HEK293 (cell line): ENCODE results near the gene CXXC5.

Source experiments
- CTCF ChIA-PET: fragments of 350-600 bp; formaldehyde crosslinking; extraction: SDS; loops from one replicate; lab custom pipeline; 2021; ENCODE audit warnings: antibody characterized with exemption; lab: Yijun Ruan, JAX
- POLR2A ChIA-PET: fragments of 300-600 bp; formaldehyde crosslinking; extraction: SDS; loops from one replicate; lab custom pipeline; 2020; ENCODE audit warnings: antibody characterized with exemption, inconsistent platforms; lab: Yijun Ruan, JAX
- H3K27ac ChIP-seq: fragments of 200-500 bp; sonication (Bioruptor generic); 2 replicates; pipeline ENCODE4 v1.5.1; 2014; ENCODE audit warnings: low read depth, low read length, control low read depth, inconsistent platforms; ENCODE audit errors: extremely low read depth
- H3K36me3 ChIP-seq, 2 experiments: fragments of 200-500 bp in 1 of 2; sonication (Bioruptor generic) in 1 of 2; 1 replicate in 1 of 2; 2 replicates in 1 of 2; pipeline ENCODE4 v1.5.1; 2014 to 2017; ENCODE audit warnings: inconsistent platforms in 2 of 2, low read length in 2 of 2; ENCODE audit not compliant: control insufficient read depth in 2 of 2, insufficient read depth in 1 of 2
- H3K4me1 ChIP-seq: fragments of 200-500 bp; sonication (Bioruptor generic); 2 replicates; pipeline ENCODE4 v1.5.1; 2014; ENCODE audit warnings: mild to moderate bottlenecking, low read length, inconsistent platforms; ENCODE audit not compliant: control insufficient read depth, insufficient read depth
- H3K4me3 ChIP-seq: 2 replicates; pipeline ENCODE4 v1.5.1; 2011; ENCODE audit warnings: low read depth, mild to moderate bottlenecking, control low read depth, low read length, moderate library complexity
- H3K9me3 ChIP-seq: fragments of 200-500 bp; sonication (Bioruptor generic); 2 replicates; pipeline ENCODE4 v1.5.1; 2014; ENCODE audit warnings: low read depth, low read length, inconsistent platforms; ENCODE audit not compliant: control insufficient read depth, insufficient read depth
- FEZF1 ChIP-seq: fragments of 450-650 bp; formaldehyde crosslinking; IDR thresholded peaks from 2 replicates; pipeline ENCODE4 v1.5.1; 2016; ENCODE audit warnings: missing biosample characterization, missing genetic modification characterization
- GLI4 ChIP-seq: fragments of 450-650 bp; formaldehyde crosslinking; IDR thresholded peaks from 2 replicates; pipeline ENCODE4 v1.5.1; 2016; ENCODE audit warnings: missing biosample characterization, missing genetic modification characterization
- GLIS2 ChIP-seq: fragments of 450-650 bp; formaldehyde crosslinking; IDR thresholded peaks from 2 replicates; pipeline ENCODE4 v1.5.1; 2016; ENCODE audit warnings: missing biosample characterization, missing genetic modification characterization
- TCF7L2 ChIP-seq: IDR thresholded peaks from 2 replicates; pipeline ENCODE4 v1.6.1; 2011; ENCODE audit warnings: low read depth, mild to moderate bottlenecking, inconsistent platforms, low read length, moderate library complexity, borderline replicate concordance
- ZBTB17 ChIP-seq: fragments of 450-650 bp; formaldehyde crosslinking; IDR thresholded peaks from 2 replicates; pipeline ENCODE4 v1.5.1; 2016; ENCODE audit warnings: missing biosample characterization, missing genetic modification characterization
- ZBTB48 ChIP-seq: fragments of 450-650 bp; formaldehyde crosslinking; IDR thresholded peaks from 2 replicates; pipeline ENCODE4 v1.5.1; 2016; ENCODE audit warnings: missing biosample characterization, missing genetic modification characterization
- ZIC2 ChIP-seq: fragments of 450-650 bp; formaldehyde crosslinking; IDR thresholded peaks from 2 replicates; pipeline ENCODE4 v1.5.1; 2016; ENCODE audit warnings: missing biosample characterization, missing genetic modification characterization
- ZNF114 ChIP-seq: fragments of 450-650 bp; formaldehyde crosslinking; IDR thresholded peaks from 2 replicates; pipeline ENCODE4 v1.5.0; 2017; ENCODE audit warnings: missing biosample characterization, missing genetic modification characterization
- ZNF157 ChIP-seq: fragments of 450-650 bp; formaldehyde crosslinking; IDR thresholded peaks from 2 replicates; pipeline ENCODE4 v1.5.1; 2016; ENCODE audit warnings: missing biosample characterization, missing genetic modification characterization
- ZNF341 ChIP-seq: fragments of 450-650 bp; formaldehyde crosslinking; IDR thresholded peaks from 2 replicates; pipeline ENCODE4; 2016; ENCODE audit warnings: low read depth, missing biosample characterization, missing genetic modification characterization
- ZNF48 ChIP-seq: fragments of 450-650 bp; formaldehyde crosslinking; IDR thresholded peaks from 2 replicates; pipeline ENCODE4 v1.5.1; 2016; ENCODE audit warnings: missing biosample characterization, missing genetic modification characterization
- ZNF501 ChIP-seq: fragments of 450-650 bp; formaldehyde crosslinking; IDR thresholded peaks from 2 replicates; pipeline ENCODE4 v1.5.1; 2016; ENCODE audit warnings: missing biosample characterization, missing genetic modification characterization
- ZNF600 ChIP-seq: fragments of 450-650 bp; formaldehyde crosslinking; IDR thresholded peaks from 2 replicates; pipeline ENCODE4 v1.5.1; 2016; ENCODE audit warnings: missing biosample characterization, missing genetic modification characterization
- ZNF629 ChIP-seq: fragments of 450-650 bp; formaldehyde crosslinking; IDR thresholded peaks from 2 replicates; pipeline ENCODE4 v1.5.1; 2017; ENCODE audit warnings: missing biosample characterization, missing genetic modification characterization
- ZNF677 ChIP-seq: fragments of 450-650 bp; IDR thresholded peaks from 2 replicates; pipeline ENCODE4 v1.5.0; 2018; ENCODE audit warnings: missing biosample characterization, mild to moderate bottlenecking, missing genetic modification characterization, moderate library complexity
- ZNF777 ChIP-seq: fragments of 450-650 bp; formaldehyde crosslinking; IDR thresholded peaks from 2 replicates; pipeline ENCODE4 v1.5.1; 2017; ENCODE audit warnings: missing biosample characterization, missing genetic modification characterization, borderline replicate concordance
- ZNF830 ChIP-seq: fragments of 450-650 bp; IDR thresholded peaks from 2 replicates; pipeline ENCODE4 v1.5.0; 2018; ENCODE audit warnings: missing biosample characterization, missing genetic modification characterization, low read depth, mild to moderate bottlenecking, moderate library complexity
- TF ChIP-seq, protein P1 (sequence below): fragments of 450-650 bp; formaldehyde crosslinking; IDR thresholded peaks from 2 replicates; pipeline ENCODE4 v1.5.1; 2016; ENCODE audit warnings: missing biosample characterization, missing genetic modification characterization
- TF ChIP-seq, protein P2 (sequence below): fragments of 450-650 bp; formaldehyde crosslinking; IDR thresholded peaks from 2 replicates; pipeline ENCODE4 v1.5.1; 2017; ENCODE audit warnings: missing biosample characterization, missing genetic modification characterization
- TF ChIP-seq, protein P3 (sequence below): fragments of 450-650 bp; formaldehyde crosslinking; IDR thresholded peaks from 2 replicates; pipeline ENCODE4 v1.5.1; 2017; ENCODE audit warnings: missing biosample characterization, missing genetic modification characterization
- TF ChIP-seq, protein P4 (sequence below): fragments of 450-650 bp; formaldehyde crosslinking; IDR thresholded peaks from 2 replicates; pipeline ENCODE4 v1.5.1; 2016; ENCODE audit warnings: missing biosample characterization, missing genetic modification characterization
- TF ChIP-seq, protein P5 (sequence below): fragments of 450-650 bp; formaldehyde crosslinking; IDR thresholded peaks from 2 replicates; pipeline ENCODE4 v1.5.1; 2016; ENCODE audit warnings: missing biosample characterization, missing genetic modification characterization
- TF ChIP-seq, protein P6 (sequence below): fragments of 450-650 bp; formaldehyde crosslinking; optimal IDR thresholded peaks from 2 replicates; pipeline ENCODE3; 2016; ENCODE audit warnings: missing biosample characterization, mild to moderate bottlenecking, missing genetic modification characterization

Gene CXXC5

DNA sequence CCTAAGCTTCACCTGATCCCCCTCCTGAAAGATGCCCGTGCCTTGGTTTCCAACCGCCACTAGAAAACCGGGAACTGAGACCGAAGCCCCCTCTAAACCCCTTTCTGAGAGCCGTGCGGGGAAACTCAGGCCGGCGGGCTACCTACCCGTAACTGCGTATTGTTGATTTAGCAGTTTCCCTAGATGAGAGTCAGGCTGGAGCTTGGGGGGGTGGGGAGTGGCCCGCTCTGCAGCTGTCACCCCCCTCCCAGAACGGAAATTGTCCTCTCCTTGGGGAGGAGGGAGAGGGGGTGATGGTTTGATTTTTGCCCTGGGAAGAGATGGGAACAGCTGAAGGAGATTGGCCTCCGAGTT is 2.5 kb downstream of the CXXC5 start:
- H3K36me3 ChIP-seq: no peaks in the 10 kb centered on the region
- ChIA-PET POLR2A (no interaction called here), CTCF (interaction anchor here (0.7 to 2.4 kb wide), 4 partner anchors 17 to 115 kb away, joined by 3 to 6 read pairs (median 4); no protein-coding TSS in a partner anchor)
- H3K9me3 ChIP-seq: no peaks in the 10 kb centered on the region
- peaks cover 28% of the 10 kb centered on the region for H3K4me1 ChIP-seq
- H3K27ac ChIP-seq: no peak overlapping the region
- H3K4me3 ChIP-seq: no peak overlapping the region
- TF ChIP-seq FEZF1 (tag by site-specific recombination) (no peak), TCF7L2 (0 out of 2 replicates have a peak, but pooled peaks have one; percentile 4), ZNF341 (tag by site-specific recombination) (0 out of 2 replicates have a peak, but pooled peaks have one; percentile 28)
- TF ChIP-seq, protein P1, sequence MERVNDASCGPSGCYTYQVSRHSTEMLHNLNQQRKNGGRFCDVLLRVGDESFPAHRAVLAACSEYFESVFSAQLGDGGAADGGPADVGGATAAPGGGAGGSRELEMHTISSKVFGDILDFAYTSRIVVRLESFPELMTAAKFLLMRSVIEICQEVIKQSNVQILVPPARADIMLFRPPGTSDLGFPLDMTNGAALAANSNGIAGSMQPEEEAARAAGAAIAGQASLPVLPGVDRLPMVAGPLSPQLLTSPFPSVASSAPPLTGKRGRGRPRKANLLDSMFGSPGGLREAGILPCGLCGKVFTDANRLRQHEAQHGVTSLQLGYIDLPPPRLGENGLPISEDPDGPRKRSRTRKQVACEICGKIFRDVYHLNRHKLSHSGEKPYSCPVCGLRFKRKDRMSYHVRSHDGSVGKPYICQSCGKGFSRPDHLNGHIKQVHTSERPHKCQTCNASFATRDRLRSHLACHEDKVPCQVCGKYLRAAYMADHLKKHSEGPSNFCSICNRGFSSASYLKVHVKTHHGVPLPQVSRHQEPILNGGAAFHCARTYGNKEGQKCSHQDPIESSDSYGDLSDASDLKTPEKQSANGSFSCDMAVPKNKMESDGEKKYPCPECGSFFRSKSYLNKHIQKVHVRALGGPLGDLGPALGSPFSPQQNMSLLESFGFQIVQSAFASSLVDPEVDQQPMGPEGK: 0 out of 2 replicates have a peak, but pooled peaks have one; percentile 6
- TF ChIP-seq, all 188 proteins: peak for 3

DNA sequence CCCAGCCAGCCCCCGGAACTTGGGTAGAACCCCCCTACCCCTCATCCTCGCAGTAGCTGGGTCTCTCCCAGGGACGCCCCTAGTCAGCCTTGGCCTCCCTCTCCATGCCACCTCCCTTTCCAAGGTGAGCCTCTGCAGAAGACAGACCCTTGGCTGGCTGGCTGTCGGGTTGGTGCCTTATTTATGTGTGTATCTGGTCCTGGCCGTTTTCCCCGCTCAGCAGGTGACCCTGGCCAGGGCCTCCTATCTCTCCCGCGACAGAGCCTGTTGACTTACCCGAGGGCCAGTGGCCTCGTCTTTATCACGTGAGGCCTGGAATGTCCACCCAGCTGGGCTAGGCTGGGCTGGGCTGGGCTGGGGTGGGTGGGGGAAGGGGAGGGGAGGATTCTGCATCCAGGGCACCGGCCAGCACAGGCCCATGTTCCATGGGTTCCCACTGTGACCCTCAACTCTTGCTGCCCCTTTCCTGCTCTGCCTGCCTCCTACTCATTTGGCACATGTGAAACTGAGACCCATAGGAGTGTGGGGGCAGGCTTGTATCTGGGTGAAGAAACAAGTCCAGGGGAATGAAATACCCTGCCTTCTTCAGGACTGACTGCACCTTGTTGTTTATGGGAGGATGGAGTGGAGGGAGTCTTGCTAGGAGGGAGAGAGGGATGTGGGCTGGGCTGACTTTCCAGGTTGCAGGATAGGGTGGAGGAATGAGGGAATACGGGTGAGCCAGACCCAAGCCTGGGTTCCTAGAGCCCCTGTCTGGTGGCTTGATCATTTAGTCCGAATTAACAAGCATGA is 3.1 kb downstream of the CXXC5 start:
- Histone ChIP-seq H3K9me3 (no peaks in the 10 kb centered on the region), H3K4me1 (peaks cover 28% of the 10 kb centered on the region), H3K4me3 (no peak overlapping the region; the same call in 1 of the 2 replicates), H3K36me3 (no peaks in the 10 kb centered on the region), H3K27ac (no peak overlapping the region)
- ChIA-PET POLR2A (interaction anchor here (0.7 to 1.0 kb wide), 3 partner anchors 10 to 14 kb away, joined by 3 read pairs; no protein-coding TSS in a partner anchor), CTCF (interaction anchor here (0.6 to 2.4 kb wide), 8 partner anchors 12 to 171 kb away, joined by 3 to 7 read pairs (median 4); no protein-coding TSS in a partner anchor)
- TF ChIP-seq ZNF629 (tag by site-specific recombination) (no peak), ZBTB48 (tag by site-specific recombination) (no peak), GLI4 (tag by site-specific recombination) (no peak), GLIS2 (tag by site-specific recombination) (peak; percentile 34; the same call in 1 of the 2 replicates), ZNF677 (tag by site-specific recombination) (no peak), ZNF830 (no peak), ZBTB17 (tag by site-specific recombination) (peak; percentile 36), ZNF501 (no peak), ZNF777 (no peak), ZIC2 (no peak), ZNF600 (tag by site-specific recombination) (peak; percentile 95), ZNF48 (tag by site-specific recombination) (no peak), ZNF114 (tag by site-specific recombination) (no peak), ZNF157 (tag by site-specific recombination) (no peak)
- TF ChIP-seq, protein P2, sequence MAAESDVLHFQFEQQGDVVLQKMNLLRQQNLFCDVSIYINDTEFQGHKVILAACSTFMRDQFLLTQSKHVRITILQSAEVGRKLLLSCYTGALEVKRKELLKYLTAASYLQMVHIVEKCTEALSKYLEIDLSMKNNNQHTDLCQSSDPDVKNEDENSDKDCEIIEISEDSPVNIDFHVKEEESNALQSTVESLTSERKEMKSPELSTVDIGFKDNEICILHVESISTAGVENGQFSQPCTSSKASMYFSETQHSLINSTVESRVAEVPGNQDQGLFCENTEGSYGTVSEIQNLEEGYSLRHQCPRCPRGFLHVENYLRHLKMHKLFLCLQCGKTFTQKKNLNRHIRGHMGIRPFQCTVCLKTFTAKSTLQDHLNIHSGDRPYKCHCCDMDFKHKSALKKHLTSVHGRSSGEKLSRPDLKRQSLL (tag by site-specific recombination): peak; percentile 57; the same call in 1 of the 2 replicates
- TF ChIP-seq, protein P3, sequence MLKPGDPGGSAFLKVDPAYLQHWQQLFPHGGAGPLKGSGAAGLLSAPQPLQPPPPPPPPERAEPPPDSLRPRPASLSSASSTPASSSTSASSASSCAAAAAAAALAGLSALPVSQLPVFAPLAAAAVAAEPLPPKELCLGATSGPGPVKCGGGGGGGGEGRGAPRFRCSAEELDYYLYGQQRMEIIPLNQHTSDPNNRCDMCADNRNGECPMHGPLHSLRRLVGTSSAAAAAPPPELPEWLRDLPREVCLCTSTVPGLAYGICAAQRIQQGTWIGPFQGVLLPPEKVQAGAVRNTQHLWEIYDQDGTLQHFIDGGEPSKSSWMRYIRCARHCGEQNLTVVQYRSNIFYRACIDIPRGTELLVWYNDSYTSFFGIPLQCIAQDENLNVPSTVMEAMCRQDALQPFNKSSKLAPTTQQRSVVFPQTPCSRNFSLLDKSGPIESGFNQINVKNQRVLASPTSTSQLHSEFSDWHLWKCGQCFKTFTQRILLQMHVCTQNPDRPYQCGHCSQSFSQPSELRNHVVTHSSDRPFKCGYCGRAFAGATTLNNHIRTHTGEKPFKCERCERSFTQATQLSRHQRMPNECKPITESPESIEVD: no peak
- TF ChIP-seq, protein P4, sequence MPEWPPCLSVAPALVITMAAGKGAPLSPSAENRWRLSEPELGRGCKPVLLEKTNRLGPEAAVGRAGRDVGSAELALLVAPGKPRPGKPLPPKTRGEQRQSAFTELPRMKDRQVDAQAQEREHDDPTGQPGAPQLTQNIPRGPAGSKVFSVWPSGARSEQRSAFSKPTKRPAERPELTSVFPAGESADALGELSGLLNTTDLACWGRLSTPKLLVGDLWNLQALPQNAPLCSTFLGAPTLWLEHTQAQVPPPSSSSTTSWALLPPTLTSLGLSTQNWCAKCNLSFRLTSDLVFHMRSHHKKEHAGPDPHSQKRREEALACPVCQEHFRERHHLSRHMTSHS (tag by site-specific recombination): no peak
- TF ChIP-seq, protein P5, sequence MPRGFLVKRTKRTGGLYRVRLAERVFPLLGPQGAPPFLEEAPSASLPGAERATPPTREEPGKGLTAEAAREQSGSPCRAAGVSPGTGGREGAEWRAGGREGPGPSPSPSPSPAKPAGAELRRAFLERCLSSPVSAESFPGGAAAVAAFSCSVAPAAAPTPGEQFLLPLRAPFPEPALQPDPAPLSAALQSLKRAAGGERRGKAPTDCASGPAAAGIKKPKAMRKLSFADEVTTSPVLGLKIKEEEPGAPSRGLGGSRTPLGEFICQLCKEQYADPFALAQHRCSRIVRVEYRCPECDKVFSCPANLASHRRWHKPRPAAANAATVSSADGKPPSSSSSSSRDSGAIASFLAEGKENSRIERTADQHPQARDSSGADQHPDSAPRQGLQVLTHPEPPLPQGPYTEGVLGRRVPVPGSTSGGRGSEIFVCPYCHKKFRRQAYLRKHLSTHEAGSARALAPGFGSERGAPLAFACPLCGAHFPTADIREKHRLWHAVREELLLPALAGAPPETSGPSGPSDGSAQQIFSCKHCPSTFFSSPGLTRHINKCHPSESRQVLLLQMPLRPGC (tag by site-specific recombination): no peak
- TF ChIP-seq, protein P6, sequence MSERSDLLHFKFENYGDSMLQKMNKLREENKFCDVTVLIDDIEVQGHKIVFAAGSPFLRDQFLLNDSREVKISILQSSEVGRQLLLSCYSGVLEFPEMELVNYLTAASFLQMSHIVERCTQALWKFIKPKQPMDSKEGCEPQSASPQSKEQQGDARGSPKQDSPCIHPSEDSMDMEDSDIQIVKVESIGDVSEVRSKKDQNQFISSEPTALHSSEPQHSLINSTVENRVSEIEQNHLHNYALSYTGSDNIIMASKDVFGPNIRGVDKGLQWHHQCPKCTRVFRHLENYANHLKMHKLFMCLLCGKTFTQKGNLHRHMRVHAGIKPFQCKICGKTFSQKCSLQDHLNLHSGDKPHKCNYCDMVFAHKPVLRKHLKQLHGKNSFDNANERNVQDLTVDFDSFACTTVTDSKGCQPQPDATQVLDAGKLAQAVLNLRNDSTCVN (tag by site-specific recombination): no peak
